Right atrium auricular region (tissue), 2 donors: ENCODE results near the gene CD109. TPM values are rescaled to one million over a fixed set of nuclear protein-coding genes. Genes with fewer than 3 reads are reported as not detected.
"Not testable (repeated sequence)": the region's sequence is repeated elsewhere in the genome, so short reads cannot be mapped to it uniquely, and the experiment has no call there.

Experiments
- DNase-seq: peaks from one replicate; pipeline ENCODE4 v3.0.0-alpha.2; 2019; ENCODE audit warnings: low spot score
- H3K27ac ChIP-seq, 2 donors: fragments of 200-600 bp; sonication (generic); 1 replicate in 1 of 2; 2 replicates in 1 of 2; pipeline ENCODE4 v1.5.1; 2016 to 2019
- H3K27me3 ChIP-seq, 2 donors: fragments of 200-600 bp; sonication (generic); one replicate each; pipeline versions ENCODE4 v1.5.1 to v1.6.0; 2017 to 2019
- H3K36me3 ChIP-seq: fragments of 200-600 bp; sonication (generic); one replicate; pipeline ENCODE4 v1.5.1; 2016
- H3K4me1 ChIP-seq, 2 donors: fragments of 200-600 bp; sonication (generic); one replicate each; pipeline versions ENCODE4 v1.5.1 to v1.6.0; 2017 to 2019
- H3K4me3 ChIP-seq, 2 donors: fragments of 200-600 bp; sonication (generic); 1 replicate in 1 of 2; 2 replicates in 1 of 2; pipeline ENCODE4 v1.5.1; 2017 to 2019; ENCODE audit warnings: mild to moderate bottlenecking in 1 of 2, moderate library complexity in 1 of 2
- H3K9me3 ChIP-seq, 2 donors: fragments of 200-600 bp; sonication (generic); one replicate each; pipeline ENCODE4 v1.5.1; 2019
- CTCF ChIP-seq, 2 donors: fragments of 200-600 bp; sonication (generic); IDR thresholded peaks; one replicate each; pipeline ENCODE4 v1.5.1; 2019; ENCODE audit warnings: antibody characterized with exemption in 2 of 2
- total RNA-seq, 2 donors: library from RNA; depleted of rRNA; stranded (reverse); fragments of >200 nt; gene quantifications; one replicate each; pipeline ENCODE4 v1.1.0, GENCODE V29; 2016

CD109 gene
- total RNA-seq, 2 donors from 2014 or later: 18.7 to 30.1 TPM

GRCh38 chr6:73817253-73817652 lies 121.2 kb downstream of the CD109 start:
- no peak for DNase-seq
- H3K27me3 ChIP-seq: no peaks in the 10 kb centered on the region
- H3K4me3 ChIP-seq: no peak overlapping the region
- no peak overlapping the region for H3K27ac ChIP-seq
- no peak for TF ChIP-seq CTCF (IDR thresholded peaks at IDR 0.05)
- H3K4me1 ChIP-seq: no peaks in the 10 kb centered on the region
- H3K36me3 ChIP-seq: peaks cover 4% of the 10 kb centered on the region
- no peaks in the 10 kb centered on the region for H3K9me3 ChIP-seq

- no peaks in the 10 kb centered on the region for H3K4me1 ChIP-seq
- no peak for DNase-seq
- peaks cover under 1% of the 10 kb centered on the region for H3K36me3 ChIP-seq
- no peak overlapping the region for H3K4me3 ChIP-seq
- no peak for TF ChIP-seq CTCF (IDR thresholded peaks at IDR 0.05)
- no peaks in the 10 kb centered on the region for H3K9me3 ChIP-seq
- no peak overlapping the region for H3K27ac ChIP-seq
- H3K27me3 ChIP-seq: no peaks in the 10 kb centered on the region
These were observed 127.2 kb downstream of the CD109 start for GRCh38 chr6:73823046-73823735.

- no peaks in the 10 kb centered on the region for H3K4me1 ChIP-seq
- H3K27ac ChIP-seq: no peak overlapping the region
- H3K27me3 ChIP-seq: no peaks in the 10 kb centered on the region
- DNase-seq: no peak
- H3K9me3 ChIP-seq: no peaks in the 10 kb centered on the region
- no peak for TF ChIP-seq CTCF (IDR thresholded peaks at IDR 0.05)
- H3K36me3 ChIP-seq: no peaks in the 10 kb centered on the region
- H3K4me3 ChIP-seq: no peak overlapping the region
These were observed 127.8 kb downstream of the CD109 start for GRCh38 chr6:73823832-73824231.

GRCh38 chr6:73826571-73826970 lies 130.6 kb downstream of the CD109 start:
- no peak for DNase-seq
- Histone ChIP-seq H3K27ac (no peak overlapping the region), H3K4me1 (no peaks in the 10 kb centered on the region), H3K27me3 (no peaks in the 10 kb centered on the region), H3K36me3 (no peaks in the 10 kb centered on the region), H3K9me3 (no peaks in the 10 kb centered on the region), H3K4me3 (no peak overlapping the region)
- TF ChIP-seq CTCF (IDR thresholded peaks at IDR 0.05): no peak

GRCh38 chr6:73830119-73830518 lies 134.1 kb downstream of the CD109 start:
- Histone ChIP-seq H3K9me3 (no peaks in the 10 kb centered on the region), H3K4me1 (no peaks in the 10 kb centered on the region), H3K27ac (no peak overlapping the region), H3K36me3 (no peaks in the 10 kb centered on the region), H3K27me3 (no peaks in the 10 kb centered on the region), H3K4me3 (no peak overlapping the region)
- TF ChIP-seq CTCF (IDR thresholded peaks at IDR 0.05): no peak
- DNase-seq: no peak

- H3K4me3 ChIP-seq: no peak overlapping the region
- H3K36me3 ChIP-seq: no peaks in the 10 kb centered on the region
- no peak for TF ChIP-seq CTCF (IDR thresholded peaks at IDR 0.05)
- no peak overlapping the region for H3K27ac ChIP-seq
- H3K9me3 ChIP-seq: no peaks in the 10 kb centered on the region
- DNase-seq: no peak
- H3K27me3 ChIP-seq: no peaks in the 10 kb centered on the region
- no peaks in the 10 kb centered on the region for H3K4me1 ChIP-seq
These were observed 136.3 kb downstream of the CD109 start for GRCh38 chr6:73832313-73832712.

- H3K36me3 ChIP-seq, DNase-seq, H3K27ac ChIP-seq, H3K9me3 ChIP-seq, H3K27me3 ChIP-seq, H3K4me1 ChIP-seq, H3K4me3 ChIP-seq: not testable (repeated sequence)
These were observed 148.7 kb downstream of the CD109 start for GRCh38 chr6:73844696-73845095.

- H3K27ac ChIP-seq, H3K36me3 ChIP-seq, DNase-seq, H3K9me3 ChIP-seq, H3K4me1 ChIP-seq, H3K27me3 ChIP-seq, H3K4me3 ChIP-seq: not testable (repeated sequence)
These were observed 155.0 kb downstream of the CD109 start for GRCh38 chr6:73851048-73851447.
